GM21360 (cell line): ENCODE results near the gene HOXD10.

Source experiments
- ATAC-seq: cut with Tn5 transposase; IDR thresholded peaks from one replicate; pipeline ENCODE4 v1.9.1; 2021; ENCODE audit warnings: mild to moderate bottlenecking, moderate library complexity; ENCODE audit not compliant: unreplicated experiment

HOXD10 gene

DNA sequence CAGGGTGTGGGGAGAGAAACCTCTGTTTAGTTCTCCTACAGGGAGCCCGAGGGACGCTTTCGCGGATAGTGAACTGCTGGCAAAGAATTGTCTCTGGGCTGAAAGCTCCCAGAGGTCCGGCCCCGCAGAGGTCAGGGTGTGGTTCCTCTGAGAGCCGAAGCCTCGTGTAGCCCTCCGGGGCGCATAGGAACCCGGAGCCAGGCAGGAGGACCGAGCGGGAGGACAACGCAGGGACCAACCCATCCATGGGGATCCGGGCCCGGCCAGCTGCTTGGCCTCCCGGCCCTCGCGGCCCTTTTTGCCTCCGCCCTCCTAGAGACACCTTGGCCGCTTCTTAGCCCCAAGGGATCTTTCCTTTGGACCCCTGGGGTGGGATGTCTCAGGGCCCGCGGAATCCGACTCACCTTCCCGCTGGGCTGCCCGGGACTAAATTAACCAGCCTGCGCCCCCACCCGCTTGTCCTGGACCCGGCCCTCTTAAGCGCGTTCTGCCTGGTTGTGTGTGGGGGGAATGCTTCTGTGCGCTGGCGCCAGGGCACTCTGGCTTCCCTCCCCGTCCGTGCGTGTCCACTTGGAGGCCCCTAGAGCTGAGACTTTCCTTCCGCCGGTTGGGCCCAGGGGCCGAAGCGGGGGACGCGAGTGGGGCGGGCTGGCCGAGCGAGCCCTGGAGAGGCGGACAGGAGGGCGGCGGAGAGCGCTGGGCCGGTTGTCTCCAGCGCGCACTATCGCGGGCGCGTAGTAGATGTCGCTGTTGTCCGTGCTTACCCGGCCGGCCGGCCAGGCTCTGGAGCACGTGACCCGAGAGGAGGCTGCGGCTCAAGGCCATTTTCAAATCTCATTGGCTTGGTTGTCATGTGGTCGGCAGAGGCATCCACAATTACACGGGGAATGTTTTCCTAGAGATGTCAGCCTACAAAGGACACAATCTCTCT lies at the start of gene HOXD10:
Gene HOXD10 (plus strand): TSS at position 896 of the 931 bp plus-strand sequence. CDS start 56 bp downstream, outside the sequence.
- no peak for ATAC-seq

DNA sequence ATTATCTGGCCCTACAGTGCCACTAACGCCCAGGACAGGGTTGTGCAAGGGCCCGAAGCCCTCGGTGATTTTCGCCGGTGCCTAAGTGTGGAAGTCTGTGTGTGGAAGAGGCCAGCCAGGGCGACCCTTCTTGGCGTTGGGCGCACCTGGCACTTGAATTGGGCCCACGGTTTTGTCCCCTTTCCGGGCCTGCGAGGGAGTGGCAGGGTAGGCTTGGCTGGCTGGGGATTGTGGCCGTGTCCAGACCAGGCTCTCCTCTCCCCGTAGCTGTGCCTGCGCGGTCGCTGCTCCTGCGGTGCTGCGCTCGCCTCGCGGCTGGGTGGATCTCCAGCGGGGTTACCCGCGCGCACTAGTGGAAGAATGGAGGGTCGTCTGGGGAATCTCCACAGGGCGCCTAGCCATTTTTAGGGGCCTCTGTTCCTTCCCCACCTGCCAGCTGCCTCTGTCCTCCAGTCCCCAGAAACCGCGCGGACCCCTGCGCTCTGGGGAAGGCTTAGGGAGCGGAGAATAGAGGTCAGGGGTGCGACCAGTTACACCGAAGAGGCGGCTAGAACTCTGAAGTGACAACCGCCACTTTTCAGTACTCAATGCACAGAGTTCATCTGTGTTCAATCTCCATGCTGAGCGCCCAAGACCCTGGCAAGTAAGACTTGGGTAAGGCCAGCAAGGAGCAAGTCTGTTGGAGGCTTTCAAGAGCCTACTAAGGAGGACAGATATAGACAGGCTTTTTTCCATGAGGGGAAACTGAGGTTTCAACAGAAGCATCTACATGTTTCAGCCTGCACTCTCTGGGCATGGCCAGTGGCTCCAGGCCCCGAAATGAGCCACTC lies 48.8 kb upstream of the HOXD10 start:
- ATAC-seq, result no peak

DNA sequence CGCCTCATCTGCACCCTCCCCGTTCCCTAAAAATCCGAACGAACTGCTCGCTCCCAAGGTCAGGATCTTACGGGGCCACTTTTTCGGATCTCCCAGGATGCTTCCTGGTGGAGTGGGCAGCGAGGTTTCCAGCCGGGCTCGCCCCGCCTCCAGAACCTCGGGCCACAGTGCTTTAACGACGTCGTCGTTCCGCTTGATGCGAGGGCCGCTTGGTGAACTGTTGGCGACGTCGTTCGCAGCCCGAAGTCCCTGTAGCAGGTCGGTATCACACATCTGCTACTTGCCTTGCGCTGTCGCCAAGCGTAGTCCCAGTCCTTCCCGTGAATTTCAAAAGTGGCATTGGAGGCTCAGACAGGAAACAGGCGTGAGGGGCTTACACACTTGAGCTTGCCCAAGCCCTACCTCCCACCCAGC lies 48.2 kb upstream of the HOXD10 start:
- ATAC-seq, result no peak

DNA sequence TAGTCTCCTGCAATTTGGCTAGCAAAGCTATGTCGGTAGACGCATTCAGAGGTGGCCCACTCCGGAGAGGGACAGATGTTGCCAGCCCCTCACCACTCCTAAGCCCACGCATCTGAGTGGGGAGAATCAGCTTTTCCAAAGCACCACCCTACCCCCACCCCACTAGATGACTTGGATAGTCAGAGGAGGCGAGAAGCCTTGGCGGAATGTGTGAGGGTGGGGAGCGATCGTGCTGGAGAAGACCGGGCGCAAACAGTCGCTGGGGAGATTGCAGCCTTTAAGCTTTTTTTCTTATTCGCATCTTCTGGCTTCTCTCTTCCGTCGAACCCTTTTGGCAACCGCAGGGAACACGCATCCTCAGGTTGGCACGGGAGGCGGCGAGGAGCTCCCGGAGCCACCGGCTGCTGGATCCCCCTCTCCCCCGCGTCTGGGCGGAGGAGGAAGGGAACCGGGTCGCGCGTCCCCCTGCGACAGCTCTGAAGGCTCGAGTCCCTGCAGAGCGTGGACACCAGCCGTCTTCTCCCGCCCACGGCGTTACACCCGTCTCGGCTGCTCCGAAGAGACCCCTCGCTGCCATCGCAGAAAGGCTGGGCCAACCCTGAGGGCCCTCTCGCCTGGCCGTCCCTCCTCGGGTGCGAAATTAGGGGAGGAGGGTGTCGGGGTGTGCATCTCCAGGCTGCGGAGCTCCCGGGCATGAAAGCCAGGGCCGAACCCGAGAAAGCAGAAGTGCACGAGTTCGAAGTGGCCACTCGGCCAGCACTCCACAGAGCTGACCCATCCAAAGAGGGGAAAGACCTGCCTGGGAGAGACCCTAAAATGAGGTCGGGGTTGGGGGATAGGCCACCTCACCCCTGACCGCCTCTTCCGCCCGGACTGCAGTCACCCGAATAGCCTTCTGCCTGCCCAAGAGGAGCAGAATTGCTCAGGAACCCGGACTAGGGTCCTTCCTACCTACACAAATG lies 45.0 kb upstream of the HOXD10 start:
- no peak for ATAC-seq

DNA sequence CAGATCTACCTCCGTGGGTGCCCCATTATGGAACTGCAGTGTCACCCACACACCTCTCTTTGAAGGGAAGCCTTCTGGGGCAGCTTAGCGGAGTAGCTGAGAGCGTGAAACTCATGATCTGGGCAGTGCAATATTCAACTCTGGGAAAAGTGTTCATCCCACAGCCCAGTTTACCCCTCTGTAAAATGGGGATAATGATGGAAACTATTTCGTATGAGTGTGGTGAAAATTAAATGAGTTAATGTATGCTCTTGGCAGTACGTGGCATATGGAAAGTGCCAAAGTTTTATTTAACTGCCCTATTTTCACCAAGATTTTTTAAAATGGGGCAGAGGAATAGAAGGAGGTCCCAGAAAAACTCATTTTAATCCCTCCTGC lies 44.3 kb upstream of the HOXD10 start:
- ATAC-seq, result no peak

DNA sequence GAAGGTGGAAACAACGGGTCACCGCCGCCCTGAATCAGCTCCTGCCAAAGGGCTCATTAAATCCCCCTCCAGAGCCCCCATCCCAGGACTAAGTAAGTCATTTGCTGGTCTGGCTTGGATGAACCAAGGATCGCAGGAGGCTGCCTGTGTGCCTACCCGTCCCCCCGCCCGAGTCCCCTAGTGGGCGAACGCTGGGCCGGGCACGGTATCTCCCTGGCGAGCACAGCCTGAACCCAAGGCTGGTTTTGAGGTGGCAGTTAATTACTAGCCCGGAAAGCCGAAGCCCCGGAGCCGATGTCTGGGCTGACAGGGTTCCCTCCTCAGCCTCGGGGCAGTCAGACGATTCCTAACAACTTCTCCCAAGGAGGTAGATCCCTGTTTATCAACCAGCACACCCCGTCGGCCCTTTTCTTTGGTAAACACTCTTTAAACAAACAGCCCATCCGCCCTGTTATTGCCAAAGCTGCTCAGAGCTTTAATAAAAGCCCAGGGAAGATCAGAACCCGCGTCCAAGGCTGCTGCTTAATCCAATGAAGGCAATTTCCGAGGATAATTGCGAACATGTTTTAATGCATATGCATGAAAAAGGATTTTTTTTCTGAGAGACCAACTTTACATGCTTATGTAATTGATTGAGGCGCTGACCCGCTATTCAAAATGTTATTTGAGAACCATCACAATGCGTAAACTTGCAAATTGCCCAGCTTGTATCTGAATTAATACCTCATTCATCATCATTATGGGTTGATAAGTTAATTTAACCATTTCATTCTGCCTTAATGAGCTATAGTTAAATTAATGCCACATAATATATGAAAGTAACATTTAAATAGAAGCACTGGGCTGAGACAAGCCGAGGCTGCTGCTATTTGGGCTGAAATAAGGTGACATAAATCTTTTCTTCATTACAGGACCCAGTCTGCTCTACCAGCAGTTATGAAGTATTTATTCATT lies 43.4 kb upstream of the HOXD10 start:
- no peak for ATAC-seq

DNA sequence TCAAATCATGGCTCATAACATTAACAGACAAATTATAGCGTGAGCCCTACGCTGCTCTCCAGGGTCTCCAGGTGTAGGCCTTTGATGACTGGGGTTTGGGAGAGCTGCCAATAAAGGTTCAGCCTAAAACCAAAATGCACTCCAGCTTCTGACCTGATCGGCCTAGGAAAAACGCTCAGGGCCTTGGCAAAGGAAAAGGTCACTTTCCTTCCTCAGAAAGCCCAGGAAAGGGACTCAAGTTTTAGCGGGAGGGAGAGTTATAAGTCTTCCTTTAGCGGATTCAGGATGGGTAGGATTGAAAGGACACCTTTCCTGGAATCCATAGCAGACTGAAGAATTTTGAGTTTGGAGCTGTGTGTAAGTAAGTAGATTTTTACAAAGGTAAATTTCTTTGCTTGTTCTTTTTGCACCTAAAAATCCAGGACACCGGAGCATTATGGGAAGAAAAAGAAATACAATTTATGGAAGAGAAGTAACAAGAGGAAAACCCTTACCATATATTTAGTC lies 41.6 kb upstream of the HOXD10 start:
- ATAC-seq, result no peak

DNA sequence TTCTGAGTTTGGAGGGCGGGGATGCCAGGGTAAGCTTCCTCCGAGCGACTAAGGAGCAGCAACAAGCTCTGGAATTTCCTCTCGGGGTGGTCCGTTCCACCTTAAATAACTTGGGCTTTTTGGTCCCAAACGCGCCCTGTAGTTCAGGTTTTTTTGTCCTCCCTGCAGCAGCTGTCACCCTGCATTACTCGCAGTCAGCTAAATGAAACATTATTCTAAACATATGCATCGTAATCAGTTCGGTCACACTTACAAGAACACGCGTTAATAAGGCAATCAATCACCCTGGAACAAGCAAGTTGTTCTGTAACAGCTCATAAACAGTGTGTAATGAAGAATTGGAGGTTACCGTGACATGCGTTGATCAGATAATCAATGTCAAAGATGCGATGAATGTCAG lies 41.1 kb upstream of the HOXD10 start:
- ATAC-seq, result no peak

DNA sequence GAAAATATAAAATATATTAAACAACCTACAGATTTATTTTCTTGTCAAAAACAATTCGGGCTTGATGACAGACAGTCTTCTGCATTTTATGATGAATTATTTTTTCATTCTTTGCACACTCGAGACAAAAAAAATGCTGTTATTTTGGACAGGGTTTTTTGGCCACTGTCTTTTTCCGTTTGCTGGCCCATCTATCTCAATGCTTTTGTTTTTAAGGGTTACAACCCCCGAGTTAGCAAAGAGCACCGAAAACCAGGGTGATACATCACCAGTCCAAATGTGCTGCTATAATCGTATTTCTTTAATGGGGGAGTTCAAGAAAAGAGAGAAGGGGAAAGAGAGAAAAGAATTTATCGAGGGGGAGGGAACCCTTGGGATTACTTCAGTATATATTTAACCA lies 40.5 kb upstream of the HOXD10 start:
- no peak for ATAC-seq

DNA sequence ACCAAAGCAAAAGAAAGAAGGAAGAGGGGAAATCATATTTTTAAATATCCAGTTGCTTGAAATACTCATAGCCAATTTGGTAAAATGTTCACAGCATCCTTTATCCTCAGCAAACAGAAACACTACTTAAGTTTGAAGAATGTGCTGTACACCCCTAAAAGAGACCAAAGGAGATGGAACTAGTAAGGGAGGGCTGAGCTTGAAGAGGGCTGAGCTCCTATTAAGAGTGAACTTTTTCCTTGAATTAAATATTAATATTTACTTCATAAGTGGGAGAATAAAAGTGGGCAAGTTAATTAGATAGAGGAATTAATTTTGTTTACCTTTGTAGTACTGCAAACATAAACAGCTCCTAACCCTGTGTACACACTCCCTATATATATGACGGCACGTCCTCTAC lies 39.8 kb upstream of the HOXD10 start:
- no peak for ATAC-seq

DNA sequence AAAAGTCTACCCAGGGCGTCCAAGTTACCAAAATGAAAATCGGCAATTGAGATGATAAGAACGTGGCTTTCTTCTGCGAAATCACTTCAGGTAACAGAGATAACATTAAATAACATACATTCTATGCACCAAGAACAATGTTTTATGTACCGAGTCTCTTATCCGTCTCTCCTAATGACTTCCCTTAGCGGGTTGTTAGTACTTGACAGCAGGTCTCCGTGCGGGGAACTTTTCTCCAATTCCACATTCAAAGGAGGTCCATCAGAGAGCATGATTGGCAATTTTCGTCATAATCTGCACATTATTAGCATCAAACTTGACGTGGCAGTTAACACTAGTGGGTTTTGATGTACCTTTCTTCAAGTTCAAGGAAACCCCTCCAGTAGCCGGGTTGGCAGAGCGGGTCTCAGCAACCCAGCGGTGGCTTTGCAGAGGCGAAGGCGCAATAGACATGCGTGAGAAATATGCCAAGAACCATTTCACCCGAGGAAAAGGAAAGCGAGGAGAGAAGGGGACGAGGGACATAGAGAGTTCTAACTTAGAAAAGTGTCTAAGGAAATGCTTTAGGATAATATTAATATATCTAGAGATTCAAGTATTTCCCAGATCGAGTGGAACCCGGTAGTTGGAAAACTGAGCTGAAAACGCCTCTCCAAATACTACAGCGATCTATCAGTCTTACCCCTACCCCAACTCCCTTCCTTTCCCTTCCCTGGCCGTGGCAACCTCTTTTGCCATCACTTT lies 37.9 kb upstream of the HOXD10 start:
- no peak for ATAC-seq

DNA sequence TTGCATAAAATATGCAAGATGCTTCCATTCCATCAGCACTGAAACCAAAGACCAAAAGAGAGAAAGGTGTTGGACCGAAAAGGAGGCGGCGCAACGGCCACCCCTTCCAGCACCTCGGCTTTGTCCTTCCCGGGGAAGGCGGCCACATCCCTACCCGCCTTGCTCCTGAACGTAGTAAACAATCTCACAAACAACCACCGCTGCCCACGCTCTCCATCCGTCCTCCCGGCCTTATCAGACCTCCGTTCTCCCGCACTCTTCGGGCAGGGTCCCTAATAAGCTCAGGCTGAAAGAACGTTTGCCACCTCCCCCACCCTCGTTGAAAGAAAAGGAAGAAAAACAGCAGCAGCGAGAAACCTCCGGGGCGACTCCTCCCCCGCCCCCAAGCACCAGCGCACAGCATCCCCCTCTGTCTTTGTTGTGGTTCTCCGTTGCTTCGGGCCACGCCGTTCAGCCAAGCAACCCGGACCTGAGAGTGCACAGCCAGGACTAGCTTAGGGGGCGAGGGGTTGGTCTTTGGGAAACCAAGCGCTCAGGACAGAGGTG lies 37.2 kb upstream of the HOXD10 start:
- no peak for ATAC-seq

DNA sequence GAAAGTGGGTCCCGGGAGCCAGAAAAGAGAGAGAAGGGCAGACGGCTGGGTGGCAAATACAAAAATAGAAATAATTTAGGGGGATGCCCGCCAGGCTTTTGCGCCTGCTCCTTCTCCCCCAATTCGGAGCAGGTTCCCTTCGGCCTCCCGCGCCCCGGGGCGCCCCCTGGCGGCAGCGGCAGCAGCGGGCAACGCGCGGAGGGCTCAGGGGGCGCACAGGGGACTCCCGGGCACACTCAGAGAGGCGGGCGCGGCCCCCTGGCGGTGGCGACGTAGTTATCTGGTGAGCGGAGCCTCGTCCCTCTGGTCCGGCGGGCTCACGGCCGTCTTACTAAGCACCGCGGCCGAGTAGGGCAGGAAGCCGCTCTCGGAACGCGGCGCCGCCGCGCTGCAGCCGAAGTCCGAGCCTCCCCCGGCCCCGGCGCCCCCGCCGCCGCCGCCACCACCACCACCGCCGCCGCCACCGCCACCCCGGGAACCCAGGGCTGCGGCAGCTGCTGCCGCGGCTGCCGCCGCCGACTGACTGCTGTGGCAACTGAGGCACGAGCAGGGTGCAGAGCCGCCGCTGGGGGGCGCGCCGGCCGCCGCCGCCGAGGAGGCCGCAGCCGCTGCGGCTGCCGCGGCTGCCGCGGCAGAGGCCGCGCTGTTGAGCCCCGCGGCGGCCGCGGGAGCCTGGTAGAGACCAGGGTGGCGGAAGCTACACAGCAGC lies 36.6 kb upstream of the HOXD10 start:
- ATAC-seq, result peak; percentile 48

DNA sequence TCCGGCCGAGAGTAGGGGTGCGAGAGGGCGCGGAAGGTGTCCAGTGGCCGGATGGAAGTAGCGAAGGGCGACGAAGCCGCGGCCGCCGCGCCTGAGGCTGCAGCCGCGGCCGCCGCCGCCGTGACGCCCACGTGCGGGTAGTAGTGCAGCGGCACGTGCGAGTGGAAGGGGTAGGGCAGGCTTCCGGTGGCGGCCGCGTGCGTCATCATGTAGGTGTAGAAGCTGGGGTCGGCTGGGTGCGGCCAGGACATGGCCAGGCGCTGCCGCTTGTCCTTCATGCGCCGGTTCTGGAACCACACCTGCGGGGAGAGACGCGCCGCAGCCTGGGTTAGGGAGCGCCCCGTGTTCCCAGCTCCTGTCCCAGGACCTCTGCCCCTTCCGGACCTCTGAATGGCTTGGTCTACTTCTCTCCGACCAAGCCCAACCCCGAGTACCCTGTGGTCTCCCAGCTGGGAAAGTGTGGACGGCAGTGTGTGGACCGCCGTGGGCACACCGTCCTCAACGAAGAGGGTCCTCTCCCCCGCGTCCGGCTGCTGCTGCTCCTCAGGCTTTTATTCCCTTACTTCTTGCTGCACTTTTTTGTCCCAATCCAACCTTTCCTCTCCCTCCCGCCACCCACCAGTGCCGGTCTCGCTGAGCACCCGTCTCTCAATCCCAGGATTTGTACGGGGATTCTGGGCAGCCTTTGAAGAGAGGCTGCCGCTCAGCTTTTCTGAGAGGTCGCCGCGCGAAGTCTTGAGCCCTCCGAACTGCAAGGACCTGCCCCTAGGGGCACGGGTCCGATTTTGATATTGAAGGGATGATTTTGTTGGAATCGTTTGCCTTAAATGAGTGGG lies 35.8 kb upstream of the HOXD10 start:
- no peak for ATAC-seq

DNA sequence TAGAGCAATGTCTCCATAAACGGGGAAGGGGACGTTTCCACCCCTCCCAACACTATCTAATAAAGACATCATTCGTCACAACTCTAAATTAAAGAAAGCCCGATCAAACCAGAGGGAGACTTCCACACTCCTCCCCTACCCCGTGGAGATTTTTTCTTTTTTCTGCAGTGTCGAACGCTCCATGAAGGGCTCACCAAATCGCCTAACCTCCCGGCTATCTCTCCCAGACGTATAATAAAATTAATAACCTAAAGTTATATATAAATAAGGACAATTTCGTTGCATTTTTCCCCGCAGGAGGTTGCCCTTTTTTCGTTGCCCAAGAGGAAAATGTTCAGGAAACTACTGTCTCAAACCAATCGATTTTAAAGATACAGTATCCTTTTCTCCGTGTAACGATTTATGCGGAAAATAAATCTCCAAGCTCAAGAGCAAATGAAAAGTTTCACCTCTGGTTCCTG lies 35.2 kb upstream of the HOXD10 start:
- ATAC-seq, result no peak

DNA sequence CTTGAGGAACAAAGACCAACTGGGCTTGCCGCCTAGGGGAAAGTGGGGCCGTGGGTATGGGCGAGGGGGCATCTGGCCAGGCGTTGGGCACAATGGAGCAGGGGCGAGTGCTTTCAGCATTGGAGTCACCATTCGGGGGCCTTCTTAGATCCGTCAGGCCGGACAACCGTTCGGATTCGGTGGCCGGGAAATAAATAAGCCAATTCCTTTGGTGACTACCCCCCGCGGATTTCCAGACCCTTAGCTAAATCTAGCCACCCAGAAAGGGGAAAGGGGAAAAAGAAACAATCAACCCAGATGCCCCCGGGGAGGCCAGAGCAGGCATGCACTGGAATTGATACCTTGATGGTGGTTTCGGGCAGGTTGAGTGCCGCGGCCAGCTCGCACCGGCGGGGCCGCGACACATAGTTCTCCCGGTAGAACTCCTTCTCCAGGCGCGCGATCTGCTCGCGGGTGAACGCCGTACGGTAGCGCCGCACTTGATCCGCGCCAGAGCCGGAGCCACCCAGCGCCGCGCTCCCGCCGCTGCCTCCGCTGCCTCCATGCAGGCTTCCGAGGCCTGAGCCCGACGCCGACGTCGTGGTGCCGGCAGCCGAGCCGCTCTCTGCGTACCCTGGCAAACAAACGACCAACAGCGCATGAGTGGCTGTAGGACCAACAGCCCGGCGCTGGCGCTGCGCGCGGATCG lies 34.6 kb upstream of the HOXD10 start:
- ATAC-seq, result no peak
